Measurements from ENCODE around the gene DAGLB.

DNA sequence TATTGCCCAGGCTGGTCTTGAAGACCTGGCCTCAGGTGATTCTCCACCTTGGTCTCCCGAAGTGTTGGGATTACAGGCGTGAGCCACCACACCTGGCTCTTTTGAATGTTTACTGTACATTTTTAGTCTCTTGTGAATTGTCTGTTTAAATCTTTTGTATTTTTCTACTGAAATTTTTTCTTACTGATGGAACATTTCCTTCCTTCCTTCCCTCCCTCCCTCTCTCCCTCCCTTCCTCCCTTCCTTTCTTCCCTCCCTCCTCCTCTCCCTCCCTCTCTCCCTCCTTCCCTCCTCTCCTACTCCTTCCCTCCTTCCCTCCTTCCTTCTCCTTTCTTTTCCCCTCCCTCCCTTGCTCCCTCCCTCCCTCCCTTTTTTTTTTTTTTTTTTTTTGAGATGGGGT lies 58.0 kb downstream of the DAGLB start:
- TF ChIP-seq POLR2A (IDR thresholded peaks at IDR 0.05) (no peak), POLR2AphosphoS5 (IDR thresholded peaks at IDR 0.05) (no peak)
- TF ChIP-seq, protein P1, sequence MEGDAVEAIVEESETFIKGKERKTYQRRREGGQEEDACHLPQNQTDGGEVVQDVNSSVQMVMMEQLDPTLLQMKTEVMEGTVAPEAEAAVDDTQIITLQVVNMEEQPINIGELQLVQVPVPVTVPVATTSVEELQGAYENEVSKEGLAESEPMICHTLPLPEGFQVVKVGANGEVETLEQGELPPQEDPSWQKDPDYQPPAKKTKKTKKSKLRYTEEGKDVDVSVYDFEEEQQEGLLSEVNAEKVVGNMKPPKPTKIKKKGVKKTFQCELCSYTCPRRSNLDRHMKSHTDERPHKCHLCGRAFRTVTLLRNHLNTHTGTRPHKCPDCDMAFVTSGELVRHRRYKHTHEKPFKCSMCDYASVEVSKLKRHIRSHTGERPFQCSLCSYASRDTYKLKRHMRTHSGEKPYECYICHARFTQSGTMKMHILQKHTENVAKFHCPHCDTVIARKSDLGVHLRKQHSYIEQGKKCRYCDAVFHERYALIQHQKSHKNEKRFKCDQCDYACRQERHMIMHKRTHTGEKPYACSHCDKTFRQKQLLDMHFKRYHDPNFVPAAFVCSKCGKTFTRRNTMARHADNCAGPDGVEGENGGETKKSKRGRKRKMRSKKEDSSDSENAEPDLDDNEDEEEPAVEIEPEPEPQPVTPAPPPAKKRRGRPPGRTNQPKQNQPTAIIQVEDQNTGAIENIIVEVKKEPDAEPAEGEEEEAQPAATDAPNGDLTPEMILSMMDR (IDR thresholded peaks at IDR 0.05), result no peak

All from prostate gland (tissue), 2 donors.